Epithelial cell of esophagus (primary cell): ENCODE data around the gene GID4.

Experiments used
- DNase-seq: peaks from one replicate; pipeline ENCODE4 v3.0.0; 2010; ENCODE audit warnings: low read depth
- H3K4me3 ChIP-seq: 2 replicates; pipeline ENCODE4 v1.5.1; 2011; ENCODE audit warnings: mild to moderate bottlenecking, low read length, control low read depth
- CTCF ChIP-seq: IDR thresholded peaks from 2 replicates; pipeline ENCODE4 v1.5.1; 2011; ENCODE audit warnings: low read depth, mild to moderate bottlenecking, low read length, control low read depth, inconsistent platforms; ENCODE audit not compliant: insufficient read depth; ENCODE audit errors: missing control alignments

GID4 gene

GRCh38 chr17:18111330-18111971, 72.2 kb downstream of the GID4 start:
- no peak for DNase-seq
- TF ChIP-seq CTCF = no peak
- H3K4me3 ChIP-seq = no peak overlapping the region

GRCh38 chr17:18115517-18115916, 76.3 kb downstream of the GID4 start:
- H3K4me3 ChIP-seq = no peak overlapping the region
- DNase-seq = no peak
- TF ChIP-seq CTCF = no peak

- TF ChIP-seq CTCF = no peak
- DNase-seq = no peak
- H3K4me3 ChIP-seq = no peak overlapping the region
These were observed 76.9 kb downstream of the GID4 start for GRCh38 chr17:18116078-18116477.

- H3K4me3 ChIP-seq = no peak overlapping the region
- no peak for DNase-seq
- TF ChIP-seq CTCF = no peak
These were observed 78.3 kb downstream of the GID4 start for GRCh38 chr17:18117533-18117932.
